H1 (cell line): ENCODE results near the gene MRPL43. TPM values are rescaled to one million over a fixed set of nuclear protein-coding genes. Genes with fewer than 3 reads are reported as not detected.

Experiments used
- CTCF ChIA-PET: fragments of 300-600 bp; sonication (Branson Sonifier 250); formaldehyde crosslinking; loops from one replicate; lab custom pipeline; 2021; ENCODE audit not compliant: partially characterized antibody; lab: Charles Lee
- POLR2A ChIA-PET: fragments of 300-600 bp; sonication (Branson Sonifier 250); formaldehyde crosslinking; loops from one replicate; lab custom pipeline; 2021; ENCODE audit warnings: inconsistent platforms; ENCODE audit not compliant: partially characterized antibody; lab: Charles Lee
- DNase-seq, 2 experiments: peaks; one replicate each; pipeline versions ENCODE4 v3.0.0 to v3.0.0-alpha.2; 2010 to 2022; ENCODE audit warnings: low spot score in 2 of 2, low read depth in 1 of 2, mixed read lengths in 1 of 2
- FAIRE-seq: peaks from 2 replicates; lab custom pipeline; 2011; peaks lifted over from hg19 to GRCh38; lab: Jason Lieb, UNC
- H2AFZ ChIP-seq: 2 replicates; pipeline ENCODE4 v1.8.1; 2012; ENCODE audit warnings: low read length, inconsistent platforms
- H2AK5ac ChIP-seq: 2 replicates; pipeline ENCODE4 v1.6.1; 2013; ENCODE audit warnings: low read depth, low read length
- H2BK120ac ChIP-seq: replicated peaks from 2 replicates; pipeline ENCODE3; 2013; ENCODE audit warnings: low read depth, low read length, inconsistent platforms
- H2BK12ac ChIP-seq: 2 replicates; pipeline ENCODE4 v1.6.1; 2013; ENCODE audit warnings: low read depth, low read length
- H2BK15ac ChIP-seq: 2 replicates; pipeline ENCODE4 v1.6.1; 2013; ENCODE audit warnings: low read length
- H2BK20ac ChIP-seq: 2 replicates; pipeline ENCODE4 v1.6.1; 2013; ENCODE audit warnings: low read length
- H2BK5ac ChIP-seq: 2 replicates; pipeline ENCODE4 v1.6.1; 2013; ENCODE audit warnings: low read depth, low read length
- H3K14ac ChIP-seq: 2 replicates; pipeline ENCODE4 v1.6.1; 2013; ENCODE audit warnings: inconsistent platforms; ENCODE audit not compliant: insufficient read length
- H3K18ac ChIP-seq: 2 replicates; pipeline ENCODE4 v1.6.1; 2013; ENCODE audit warnings: low read length; ENCODE audit errors: extremely low read depth
- H3K23ac ChIP-seq: 2 replicates; pipeline ENCODE4 v1.6.1; 2013; ENCODE audit warnings: inconsistent platforms; ENCODE audit not compliant: insufficient read length
- H3K23me2 ChIP-seq: 2 replicates; pipeline ENCODE4 v1.6.1; 2013; ENCODE audit warnings: low read depth, low read length
- H3K27ac ChIP-seq: 2 replicates; pipeline ENCODE4 v1.6.1; 2011; ENCODE audit warnings: low read depth, low read length, inconsistent platforms
- H3K27me3 ChIP-seq, 4 experiments: replicated peaks in 1 of 4; 1 replicate in 1 of 4; 2 replicates in 3 of 4; pipeline versions ENCODE4 v1.6.1 to v1.8.1; 2011 to 2013; ENCODE audit warnings: low read length in 3 of 4, mild to moderate bottlenecking in 3 of 4, inconsistent platforms in 2 of 4, mixed read lengths in 2 of 4, moderate library complexity in 1 of 4; ENCODE audit not compliant: control insufficient read depth in 3 of 4, insufficient read depth in 3 of 4; ENCODE audit errors: extremely low read depth in 1 of 4
- H3K36me3 ChIP-seq, 4 experiments: 2 replicates each; pipeline versions ENCODE4 v1.6.1 to v1.8.1; 2011 to 2013; ENCODE audit warnings: mild to moderate bottlenecking in 4 of 4, low read length in 3 of 4, moderate library complexity in 2 of 4, control low read depth in 1 of 4, inconsistent platforms in 1 of 4; ENCODE audit not compliant: insufficient read depth in 4 of 4, control insufficient read depth in 2 of 4
- H3K4ac ChIP-seq: replicated peaks from 2 replicates; pipeline ENCODE3; 2013; ENCODE audit warnings: low read length, low read depth, mixed read lengths, inconsistent platforms; ENCODE audit not compliant: insufficient read length
- H3K4me1 ChIP-seq, 4 experiments: replicated peaks in 1 of 4; 1 replicate in 1 of 4; 2 replicates in 3 of 4; pipeline versions ENCODE4 v1.6.1 to v1.8.1; 2011 to 2013; ENCODE audit warnings: low read length in 3 of 4, inconsistent platforms in 2 of 4, mixed read lengths in 1 of 4; ENCODE audit not compliant: insufficient read depth in 4 of 4, control insufficient read depth in 3 of 4
- H3K4me2 ChIP-seq, 2 experiments: 2 replicates each; pipeline versions ENCODE4 v1.6.1 to v1.8.1; 2011 to 2013; ENCODE audit warnings: low read depth in 2 of 2, low read length in 2 of 2, control low read depth in 1 of 2, inconsistent platforms in 1 of 2, mild to moderate bottlenecking in 1 of 2; ENCODE audit not compliant: insufficient read depth in 1 of 2
- H3K4me3 ChIP-seq, 4 experiments: fragments of 200-600, 300-600 bp in 1 of 4; sonication (generic), shearing (Covaris generic), sonication (Bioruptor Twin) in 1 of 4; 2 replicates each; pipeline versions ENCODE4 v1.5.1 to v1.8.1; 2011 to 2016; ENCODE audit warnings: low read length in 4 of 4, low read depth in 3 of 4, control low read depth in 2 of 4, inconsistent platforms in 2 of 4, mild to moderate bottlenecking in 2 of 4, mixed read lengths in 1 of 4, moderate library complexity in 1 of 4; ENCODE audit not compliant: insufficient read depth in 2 of 4; ENCODE audit errors: extremely low read depth in 1 of 4
- H3K56ac ChIP-seq: replicated peaks from 2 replicates; pipeline ENCODE3; 2013; ENCODE audit warnings: low read depth, mild to moderate bottlenecking, mixed read lengths, low read length, inconsistent platforms; ENCODE audit not compliant: insufficient read length
- H3K79me1 ChIP-seq: 2 replicates; pipeline ENCODE4 v1.6.1; 2013; ENCODE audit warnings: low read depth, low read length, control low read depth
- H3K79me2 ChIP-seq, 2 experiments: 2 replicates each; pipeline versions ENCODE4 v1.6.1 to v1.8.1; 2012 to 2013; ENCODE audit warnings: low read length in 2 of 2, mild to moderate bottlenecking in 2 of 2, inconsistent platforms in 1 of 2; ENCODE audit not compliant: insufficient read depth in 2 of 2, control insufficient read depth in 1 of 2
- H3K9ac ChIP-seq, 4 experiments: replicated peaks in 1 of 4; 1 replicate in 1 of 4; 2 replicates in 3 of 4; pipeline versions ENCODE4 v1.6.1 to v1.8.1; 2011 to 2013; ENCODE audit warnings: low read depth in 3 of 4, low read length in 3 of 4, control low read depth in 2 of 4, mild to moderate bottlenecking in 2 of 4, moderate library complexity in 2 of 4, inconsistent platforms in 1 of 4; ENCODE audit errors: extremely low read depth in 1 of 4
- H3K9me3 ChIP-seq, 2 experiments: 2 replicates each; pipeline versions ENCODE4 v1.6.1 to v1.8.1; 2012 to 2013; ENCODE audit warnings: mild to moderate bottlenecking in 2 of 2, moderate library complexity in 2 of 2, control low read depth in 1 of 2, inconsistent platforms in 1 of 2, low read depth in 1 of 2, low read length in 1 of 2, mixed read lengths in 1 of 2; ENCODE audit not compliant: insufficient read depth in 2 of 2
- H4K20me1 ChIP-seq, 2 experiments: replicated peaks in 1 of 2; 2 replicates each; pipeline versions ENCODE3 to v1.8.1; 2011 to 2013; ENCODE audit warnings: inconsistent platforms in 2 of 2, low read length in 2 of 2, mild to moderate bottlenecking in 1 of 2; ENCODE audit not compliant: insufficient read depth in 2 of 2, control insufficient read depth in 1 of 2
- H4K5ac ChIP-seq: 2 replicates; pipeline ENCODE4 v1.6.1; 2013; ENCODE audit warnings: low read length, low read depth, mixed read lengths, inconsistent platforms; ENCODE audit not compliant: insufficient read length
- H4K8ac ChIP-seq: 2 replicates; pipeline ENCODE4 v1.8.0; 2013; ENCODE audit warnings: mild to moderate bottlenecking, moderate library complexity, low read length, inconsistent platforms; ENCODE audit not compliant: insufficient read depth; ENCODE audit errors: extremely low read depth
- H4K91ac ChIP-seq: replicated peaks from 2 replicates; pipeline ENCODE3; 2013; ENCODE audit warnings: low read length, mixed read lengths, inconsistent platforms; ENCODE audit not compliant: insufficient read length
- BACH1 ChIP-seq: IDR thresholded peaks from 2 replicates; pipeline ENCODE4 v1.6.1; 2012; ENCODE audit warnings: low read length, improper control_type of control experiment
- BCL11A ChIP-seq, 2 experiments: IDR thresholded peaks; one replicate each; pipeline ENCODE4 v1.6.1; 2011; ENCODE audit warnings: low read depth in 2 of 2, low read length in 2 of 2, mild to moderate bottlenecking in 2 of 2
- CBX5 ChIP-seq: fragments of 300-800, 300-1000 bp; sonication (generic); IDR thresholded peaks from 2 replicates; pipeline ENCODE4 v1.7.1; 2016; ENCODE audit warnings: antibody characterized with exemption, low read length, low read depth
- CBX8 ChIP-seq: fragments of 300-800, 300-1000 bp; sonication (generic); IDR thresholded peaks from 2 replicates; pipeline ENCODE4 v1.7.1; 2016; ENCODE audit warnings: low read depth, low read length, borderline replicate concordance
- CHD1 ChIP-seq: IDR thresholded peaks from 2 replicates; pipeline ENCODE4 v1.6.1; 2012; ENCODE audit warnings: low read depth, low read length, improper control_type of control experiment
- EP300 ChIP-seq, 2 experiments: IDR thresholded peaks; 1 replicate in 1 of 2; 2 replicates in 1 of 2; pipeline ENCODE4 v1.6.1; 2011 to 2012; ENCODE audit warnings: low read depth in 2 of 2, low read length in 2 of 2, mild to moderate bottlenecking in 2 of 2, borderline replicate concordance in 1 of 2, inconsistent platforms in 1 of 2, moderate library complexity in 1 of 2
- NANOG ChIP-seq: IDR thresholded peaks from 2 replicates; pipeline ENCODE4 v1.6.1; 2011; ENCODE audit warnings: low read length, low read depth, mild to moderate bottlenecking, inconsistent platforms; ENCODE audit not compliant: insufficient read depth, poor library complexity, severe bottlenecking
- PHF8 ChIP-seq: fragments of 200-600 bp; sonication (generic); conservative IDR thresholded peaks from 2 replicates; pipeline ENCODE4 v1.7.1; 2012; ENCODE audit warnings: low read depth, mild to moderate bottlenecking, inconsistent platforms, low read length, moderate library complexity
- SIRT6 ChIP-seq: IDR thresholded peaks from one replicate; pipeline ENCODE4 v1.7.1; 2012; ENCODE audit warnings: low read length, inconsistent platforms
- SUZ12 ChIP-seq: fragments of 200-600 bp; sonication (generic); IDR thresholded peaks from 2 replicates; pipeline ENCODE4 v1.6.1; 2012; ENCODE audit warnings: mild to moderate bottlenecking, inconsistent platforms, low read length, moderate library complexity, mixed read lengths
- WGBS, 2 experiments: shearing (Covaris generic) in 1 of 2; methylation state at CpG; one replicate each; pipeline versions ENCODE4 v1.1.6 to v1.1.7; 2013 to 2015; ENCODE audit warnings: low lambda C conversion rate in 2 of 2, mixed read lengths in 2 of 2, inconsistent platforms in 1 of 2, low coverage in 1 of 2, missing lambda C conversion rate in 1 of 2; ENCODE audit not compliant: insufficient replicate concordance in 2 of 2, insufficient coverage in 1 of 2, insufficient read length in 1 of 2; ENCODE audit errors: extremely low coverage in 1 of 2, missing lambda C conversion rate in 1 of 2; 5-methylcytosine and 5-hydroxymethylcytosine counted together
- polyA plus RNA-seq, 7 experiments: library from polyadenylated mRNA; depleted of rRNA in 3 of 7; stranded (reverse) in 5 of 7; unstranded in 2 of 7; fragments of >200 nt in 5 of 7; fragments of 200-250 nt in 2 of 7; gene quantifications; 1 replicate in 5 of 7; 2 replicates in 1 of 7; 4 replicates in 1 of 7; pipeline versions ENCODE4 v1.2.1 to v1.2.3, GENCODE V29; 2011 to 2013; ENCODE audit warnings: missing spikeins in 2 of 7, mixed read lengths in 2 of 7
- total RNA-seq: library from RNA; stranded (reverse); fragmentation: NEBNext Ultra II Directional; extraction: Animal tissue kit (Norgen Biotek cat#: 25700); gene quantifications from 2 replicates; pipeline ENCODE4 v1.2.1, GENCODE V29; 2021
- TF ChIP-seq, protein P1 (sequence below): IDR thresholded peaks from 2 replicates; pipeline ENCODE4 v1.6.1; 2011; ENCODE audit warnings: low read length, improper control_type of control experiment

The MRPL43 gene
- total and polyA plus RNA-seq, 2 of the 8 experiments (the other 6 are each of a cell fraction or from before 2014, with no cell fraction given): 74.1 to 149 TPM

- Histone ChIP-seq H2BK12ac (no peak overlapping the region), H2AK5ac (no peak overlapping the region), H3K9me3 (no peaks in the 10 kb centered on the region), H3K4me2 (no peak overlapping the region), H2BK120ac (no peak overlapping the region), H3K9ac (no peak overlapping the region), H3K56ac (no peak overlapping the region), H3K14ac (no peak overlapping the region), H4K91ac (no peak overlapping the region), H3K4me3 (no peak overlapping the region), H4K20me1 (peaks cover 7 to 12% of the 10 kb centered on the region in 2 experiments), H3K4ac (no peak overlapping the region), H3K79me1 (no peaks in the 10 kb centered on the region; the same call in none of the 2 replicates), H3K79me2 (peaks cover 0 to 20% of the 10 kb centered on the region in 2 experiments; a peak in 2 of 4 replicates), H2AFZ (no peak overlapping the region), H4K8ac (no peak overlapping the region), H2BK20ac (no peak overlapping the region), H3K27ac (no peak overlapping the region), H3K4me1 (peaks cover 4 to 11% (median 7%) of the 10 kb centered on the region in 4 experiments), H2BK15ac (no peak overlapping the region), H3K27me3 (no peaks in the 10 kb centered on the region), H3K36me3 (peaks cover 18 to 38% (median 26%) of the 10 kb centered on the region in 4 experiments), H3K23ac (no peak overlapping the region), H3K23me2 (peaks cover 14% of the 10 kb centered on the region), H2BK5ac (no peak overlapping the region), H4K5ac (no peak overlapping the region), H3K18ac (no peak overlapping the region)
- POLR2A ChIA-PET: interaction anchor here (3.0 to 12.6 kb wide), 3 partner anchors 14 to 22 kb away, joined by 10 to 143 read pairs (median 81); no protein-coding TSS in a partner anchor
- WGBS, 2 experiments: 89% methylated on average over 6 of the region's 6 CpGs; no CpG with 5 or more reads in 1 of the 2 experiments
- CTCF ChIA-PET: interaction anchor here (0.6 to 26.8 kb wide), 7 partner anchors 12 to 156 kb away, joined by 3 to 464 read pairs (median 5); no protein-coding TSS in a partner anchor
- DNase-seq (no peak), FAIRE-seq (no peak)
- TF ChIP-seq EP300 (IDR thresholded peaks at IDR 0.05; ENCODE audit: borderline replicate concordance in 1 of 2, low read depth in 2 of 2, low read length in 2 of 2) (no peak), SIRT6 (no peak), NANOG (no peak), CBX5 (no peak), CBX8 (no peak), CHD1 (no peak), BCL11A (IDR thresholded peaks at IDR 0.05; ENCODE audit: low read depth in 2 of 2, low read length in 2 of 2) (no peak), SUZ12 (no peak), BACH1 (no peak), PHF8 (no peak)
- TF ChIP-seq, protein P1, sequence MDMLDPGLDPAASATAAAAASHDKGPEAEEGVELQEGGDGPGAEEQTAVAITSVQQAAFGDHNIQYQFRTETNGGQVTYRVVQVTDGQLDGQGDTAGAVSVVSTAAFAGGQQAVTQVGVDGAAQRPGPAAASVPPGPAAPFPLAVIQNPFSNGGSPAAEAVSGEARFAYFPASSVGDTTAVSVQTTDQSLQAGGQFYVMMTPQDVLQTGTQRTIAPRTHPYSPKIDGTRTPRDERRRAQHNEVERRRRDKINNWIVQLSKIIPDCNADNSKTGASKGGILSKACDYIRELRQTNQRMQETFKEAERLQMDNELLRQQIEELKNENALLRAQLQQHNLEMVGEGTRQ: no peak
Observed at GRCh38 chr10:100995181-100995580, 7.9 kb upstream of the MRPL43 start.
